IMR-90 (cell line): Measurements from ENCODE around the gene RAB11FIP4. TPM values are rescaled to one million over a fixed set of nuclear protein-coding genes. Genes with fewer than 3 reads are reported as not detected.
A peak's percentile ranks its signal among the peaks of the same experiment; 100 is the strongest.

Experiments used
- ATAC-seq: fragments of 200-7000 bp; cut with Tn5 transposase; 2 replicates; pipeline ENCODE4 v1.9.1; 2020; ENCODE audit warnings: low read depth, mild to moderate bottlenecking, moderate library complexity
- BruUV-seq: library from RNA; stranded (reverse); fragments of 400-500 nt; replicated peaks from 2 replicates; lab custom pipeline; 2021; lab: Mats Ljungman, UMichigan
- CTCF ChIA-PET: fragments of 300-600 bp; formaldehyde crosslinking; extraction: SDS; loops from one replicate; lab custom pipeline; 2021; ENCODE audit warnings: antibody characterized with exemption; lab: Yijun Ruan, JAX
- POLR2A ChIA-PET: fragments of 300-600 bp; sonication (Branson Sonifier 250); formaldehyde crosslinking; loops from one replicate; lab custom pipeline; 2022; ENCODE audit warnings: antibody characterized with exemption; ENCODE audit not compliant: unreplicated experiment; lab: Charles Lee
- DNase-seq: peaks from one replicate; pipeline ENCODE4 v3.0.0; 2013
- H2AFZ ChIP-seq: replicated peaks from 2 replicates; pipeline ENCODE3; 2013; ENCODE audit warnings: low read length, mild to moderate bottlenecking; ENCODE audit not compliant: poor library complexity
- H2AK5ac ChIP-seq: 2 replicates; pipeline ENCODE4 v1.6.1; 2013; ENCODE audit warnings: low read depth, low read length, inconsistent platforms
- H2AK9ac ChIP-seq: replicated peaks from 2 replicates; pipeline ENCODE3; 2013; ENCODE audit warnings: mild to moderate bottlenecking, low read depth, low read length, moderate library complexity; ENCODE audit not compliant: poor library complexity
- H2BK120ac ChIP-seq: 2 replicates; pipeline ENCODE4 v1.6.1; 2013; ENCODE audit warnings: low read depth, low read length, inconsistent platforms
- H2BK15ac ChIP-seq: 3 replicates; pipeline ENCODE4 v1.6.1; 2013; ENCODE audit warnings: low read depth, low read length, inconsistent platforms
- H2BK20ac ChIP-seq: 2 replicates; pipeline ENCODE4 v1.6.1; 2013; ENCODE audit warnings: low read depth, mild to moderate bottlenecking, inconsistent platforms, low read length, moderate library complexity
- H2BK5ac ChIP-seq: 2 replicates; pipeline ENCODE4 v1.6.1; 2013; ENCODE audit warnings: mild to moderate bottlenecking, low read depth, low read length, inconsistent platforms; ENCODE audit not compliant: poor library complexity, severe bottlenecking
- H3K14ac ChIP-seq: replicated peaks from 2 replicates; pipeline ENCODE4 v1.6.1; 2013; ENCODE audit warnings: low read depth, low read length, inconsistent platforms
- H3K18ac ChIP-seq: 2 replicates; pipeline ENCODE4 v1.6.1; 2013; ENCODE audit warnings: low read depth, low read length, control low read depth
- H3K23ac ChIP-seq: 2 replicates; pipeline ENCODE4 v1.6.1; 2013; ENCODE audit warnings: low read depth, low read length, inconsistent platforms
- H3K27ac ChIP-seq: 2 replicates; pipeline ENCODE4 v1.5.1; 2013; ENCODE audit warnings: mild to moderate bottlenecking, control low read depth, low read length; ENCODE audit not compliant: insufficient read depth
- H3K27me3 ChIP-seq: 2 replicates; pipeline ENCODE4 v1.6.1; 2013; ENCODE audit warnings: low read length; ENCODE audit not compliant: control insufficient read depth, insufficient read depth
- H3K36me3 ChIP-seq: 2 replicates; pipeline ENCODE4 v1.6.1; 2013; ENCODE audit warnings: low read length, mixed read lengths; ENCODE audit not compliant: control insufficient read depth, insufficient read depth
- H3K4ac ChIP-seq: 2 replicates; pipeline ENCODE4 v1.6.1; 2013; ENCODE audit warnings: low read depth, low read length, inconsistent platforms
- H3K4me1 ChIP-seq: 2 replicates; pipeline ENCODE4 v1.6.1; 2013; ENCODE audit warnings: low read length, mixed read lengths; ENCODE audit not compliant: control insufficient read depth, insufficient read depth
- H3K4me2 ChIP-seq: 2 replicates; pipeline ENCODE4 v1.6.1; 2013; ENCODE audit warnings: low read depth, mild to moderate bottlenecking, control low read depth, low read length, moderate library complexity
- H3K4me3 ChIP-seq: 2 replicates; pipeline ENCODE4 v1.5.1; 2013; ENCODE audit warnings: low read depth, mild to moderate bottlenecking, control low read depth, low read length, moderate library complexity; ENCODE audit not compliant: insufficient read depth
- H3K56ac ChIP-seq: 2 replicates; pipeline ENCODE4 v1.6.1; 2013; ENCODE audit warnings: low read length, inconsistent platforms; ENCODE audit not compliant: insufficient read depth; ENCODE audit errors: extremely low read depth
- H3K79me1 ChIP-seq, 2 experiments: 2 replicates each; pipeline ENCODE4 v1.6.1; 2013; ENCODE audit warnings: low read length in 2 of 2, inconsistent platforms in 1 of 2, low read depth in 1 of 2
- H3K9ac ChIP-seq: 2 replicates; pipeline ENCODE4 v1.6.1; 2013; ENCODE audit warnings: low read depth, low read length, control low read depth
- H3K9me1 ChIP-seq: 2 replicates; pipeline ENCODE4 v1.6.1; 2013; ENCODE audit warnings: low read length, inconsistent platforms; ENCODE audit not compliant: insufficient read depth
- H3K9me3 ChIP-seq: 2 replicates; pipeline ENCODE4 v1.6.1; 2013; ENCODE audit warnings: low read length; ENCODE audit not compliant: control insufficient read depth, insufficient read depth
- H4K20me1 ChIP-seq: 2 replicates; pipeline ENCODE4 v1.6.1; 2013; ENCODE audit warnings: low read length, inconsistent platforms; ENCODE audit not compliant: insufficient read depth
- H4K5ac ChIP-seq: 2 replicates; pipeline ENCODE4 v1.6.1; 2013; ENCODE audit warnings: mild to moderate bottlenecking, low read depth, low read length, control low read depth
- H4K8ac ChIP-seq, 2 experiments: 2 replicates each; pipeline ENCODE4 v1.6.1; 2013; ENCODE audit warnings: low read depth in 2 of 2, low read length in 2 of 2, control low read depth in 1 of 2, inconsistent platforms in 1 of 2
- H4K91ac ChIP-seq: 2 replicates; pipeline ENCODE4 v1.6.1; 2013; ENCODE audit warnings: low read depth, low read length, inconsistent platforms; ENCODE audit not compliant: insufficient read depth
- BHLHE40 ChIP-seq: fragments of 150-350 bp; IDR thresholded peaks from 2 replicates; pipeline ENCODE4 v1.6.1; 2016; ENCODE audit warnings: mild to moderate bottlenecking, low read depth, low read length
- CHD1 ChIP-seq: IDR thresholded peaks from 2 replicates; pipeline ENCODE4 v1.6.1; 2012; ENCODE audit warnings: low read depth, low read length, improper control_type of control experiment
- ELK1 ChIP-seq: fragments of 150-350 bp; IDR thresholded peaks from 2 replicates; pipeline ENCODE4 v1.6.1; 2016; ENCODE audit warnings: low read depth, mild to moderate bottlenecking, low read length, moderate library complexity, borderline replicate concordance
- FOS ChIP-seq: fragments of 150-350 bp; IDR thresholded peaks from 2 replicates; pipeline ENCODE4 v1.6.1; 2016; ENCODE audit warnings: low read depth, low read length
- MAFK ChIP-seq: IDR thresholded peaks from 2 replicates; pipeline ENCODE4 v1.6.1; 2012; ENCODE audit warnings: low read depth, low read length, improper control_type of control experiment
- MAZ ChIP-seq: IDR thresholded peaks from 2 replicates; pipeline ENCODE4 v1.6.1; 2012; ENCODE audit warnings: low read depth, mild to moderate bottlenecking, low read length, improper control_type of control experiment, moderate library complexity, borderline replicate concordance
- MXI1 ChIP-seq: IDR thresholded peaks from 2 replicates; pipeline ENCODE4 v1.6.1; 2012; ENCODE audit warnings: low read depth, mild to moderate bottlenecking, low read length, moderate library complexity, borderline replicate concordance
- NFE2L2 ChIP-seq: fragments of 150-350 bp; IDR thresholded peaks from 2 replicates; pipeline ENCODE4 v1.6.1; 2016; ENCODE audit warnings: low read depth, mild to moderate bottlenecking, low read length
- POLR2A ChIP-seq: IDR thresholded peaks from 2 replicates; pipeline ENCODE4 v1.6.1; 2012; ENCODE audit warnings: mild to moderate bottlenecking, low read depth, low read length
- RAD21 ChIP-seq: IDR thresholded peaks from 2 replicates; pipeline ENCODE4 v1.6.1; 2012; ENCODE audit warnings: low read length, improper control_type of control experiment
- RCOR1 ChIP-seq: IDR thresholded peaks from 2 replicates; pipeline ENCODE4 v1.6.1; 2012; ENCODE audit warnings: mild to moderate bottlenecking, low read length, improper control_type of control experiment; ENCODE audit not compliant: insufficient replicate concordance
- RFX5 ChIP-seq: IDR thresholded peaks from 2 replicates; pipeline ENCODE4 v1.8.0; 2012; ENCODE audit warnings: low read depth, mild to moderate bottlenecking, low read length, moderate library complexity
- USF2 ChIP-seq: fragments of 150-350 bp; IDR thresholded peaks from 2 replicates; pipeline ENCODE4 v1.6.1; 2017; ENCODE audit warnings: mild to moderate bottlenecking, antibody characterized with exemption, low read length, low read depth
- WGBS, 2 experiments: methylation state at CpG; one replicate each; pipeline versions ENCODE4 v1.1.5 to v1.1.7; 2013; ENCODE audit warnings: missing lambda C conversion rate in 2 of 2; ENCODE audit not compliant: insufficient read length in 1 of 2; ENCODE audit errors: extremely low coverage in 2 of 2; 5-methylcytosine and 5-hydroxymethylcytosine counted together
- dilution Hi-C: fragments of 300-500 bp; cut with HindIII; formaldehyde crosslinking; loops from one replicate; pipeline ENCODE4 v1.14.3; 2018; ENCODE audit warnings: low sequenced_read_pairs; ENCODE audit not compliant: unreplicated experiment
- in situ Hi-C: fragments of 300-500 bp; cut with MboI; formaldehyde crosslinking; loops from 3 replicates; pipeline ENCODE4 v1.14.3; 2019; ENCODE audit warnings: low sequenced_read_pairs, inconsistent platforms, mixed read lengths
- intact Hi-C: fragments of 100-400 bp; cut with micrococcal nuclease; formaldehyde crosslinking; loops from 2 replicates; pipeline ENCODE4 v1.10.0; 2022
- polyA plus RNA-seq, 3 experiments: library from polyadenylated mRNA; depleted of rRNA; stranded (reverse); fragments of >200 nt; gene quantifications; 2 replicates each; pipeline ENCODE4 v1.2.3, GENCODE V29; 2012; ENCODE audit warnings: low replicate concordance in 1 of 3
- total RNA-seq: library from RNA; depleted of rRNA; stranded (reverse); fragments of >200 nt; gene quantifications from 2 replicates; pipeline ENCODE4 v1.2.3, GENCODE V29; 2012

Gene RAB11FIP4
- total and polyA plus RNA-seq, 2 of the 4 experiments (the other 2 are of a cell fraction) = 0.68 to 1.1 TPM

- Histone ChIP-seq H2BK20ac (no peak overlapping the region), H3K4me2 (peak overlapping the region; percentile 94), H3K18ac (no peak overlapping the region), H3K27me3 (no peaks in the 10 kb centered on the region; the same call in 1 of the 2 replicates), H3K27ac (peak overlapping the region; percentile 84; the same call in 1 of the 2 replicates), H3K23ac (peak overlapping the region; percentile 77), H2AK9ac (peak overlapping the region; percentile 13), H3K14ac (peak overlapping the region; percentile 98), H3K79me1 (peaks cover 0 to 8% of the 10 kb centered on the region in 2 experiments; a peak in 2 of 4 replicates), H4K5ac (peak overlapping the region; percentile 99), H2BK120ac (peak overlapping the region; percentile 36), H3K4me1 (no peaks in the 10 kb centered on the region; the same call in 1 of the 2 replicates), H2BK5ac (no peak overlapping the region), H3K56ac (0 out of 2 replicates have a peak overlapping the region, but pooled peaks have one; percentile 63), H4K91ac (peak overlapping the region; percentile 76; the same call in 1 of the 2 replicates), H3K4ac (peak overlapping the region; percentile 91), H3K9me1 (no peaks in the 10 kb centered on the region), H2AFZ (no peak overlapping the region), H4K20me1 (no peaks in the 10 kb centered on the region), H3K4me3 (peak overlapping the region; percentile 74), H2BK15ac (peak overlapping the region; percentile 47; the same call in 1 of the 3 replicates), H3K36me3 (no peaks in the 10 kb centered on the region), H2AK5ac (peak overlapping the region; percentile 92), H3K9ac (peak overlapping the region; percentile 95), H3K9me3 (no peaks in the 10 kb centered on the region), H4K8ac (peak overlapping the region; percentile 87 to 96; a peak in 3 of 4 replicates)
- CTCF ChIA-PET = no interaction called here
- no TSS peak for BruUV-seq
- in situ Hi-C loops = no loop called here
- ATAC-seq = no peak
- no CpG with 5 or more reads among the region's 5 CpGs for WGBS, 2 experiments
- intact Hi-C loops = no loop called here
- POLR2A ChIA-PET = no interaction called here
- TF ChIP-seq ELK1 (no peak), BHLHE40 (no peak), MXI1 (no peak), FOS (no peak), NFE2L2 (no peak), RCOR1 (no peak), RFX5 (no peak), MAFK (no peak), USF2 (no peak), POLR2A (no peak), CHD1 (no peak), MAZ (no peak), RAD21 (no peak)
- dilution Hi-C loops = no loop called here
- no peak for DNase-seq
Observed at GRCh38 chr17:31548709-31549108, 157.2 kb downstream of the RAB11FIP4 start.
